ENCODE data around the gene CAMTA1. TPM values are rescaled to one million over a fixed set of nuclear protein-coding genes. Genes with fewer than 3 reads are reported as not detected.
"Not testable (repeated sequence)": the region's sequence is repeated elsewhere in the genome, so short reads cannot be mapped to it uniquely, and the experiment has no call there.

The CAMTA1 gene
- total RNA-seq, 6 donors from 2014 or later = 38.8 to 74.0 (median 46.1) TPM

DNA sequence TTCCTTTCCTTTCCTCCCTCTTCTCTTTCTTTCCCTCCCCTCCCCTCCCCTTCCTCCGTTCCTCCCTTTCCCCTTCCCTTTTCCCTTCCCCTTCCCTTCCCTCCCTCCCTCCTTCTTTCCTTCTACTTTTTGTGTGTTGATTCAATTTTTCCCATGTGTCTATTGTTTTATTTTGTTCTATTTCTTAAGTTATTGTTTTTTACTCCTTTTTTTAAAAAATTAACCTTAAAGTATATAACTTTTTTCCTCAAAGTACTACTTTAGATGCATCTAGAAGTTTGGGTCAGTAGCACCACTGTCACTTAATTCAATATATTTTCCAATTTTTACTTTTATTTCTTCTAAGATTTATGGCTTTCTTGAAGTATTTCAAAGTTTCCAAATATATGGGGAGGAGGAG lies 537.7 kb downstream of the CAMTA1 start:
- no peaks in the 10 kb centered on the region for H3K4me1 ChIP-seq
- TF ChIP-seq EP300 (IDR thresholded peaks at IDR 0.05) = no peak
- H3K4me3 ChIP-seq = no peak overlapping the region
- 62 to 89% methylated on average over 1 of the region's 1 CpG for WGBS, 2 donors
- H3K27me3 ChIP-seq = no peaks in the 10 kb centered on the region
- DNase-seq (no peak), ATAC-seq (ENCODE audit: low FRiP score in 2 of 2) (no peak)
- no peaks in the 10 kb centered on the region for H3K36me3 ChIP-seq
- peaks cover 0 to 1% (median 0%) of the 10 kb centered on the region in 4 donors for H3K9me3 ChIP-seq
- H3K27ac ChIP-seq = no peak overlapping the region

DNA sequence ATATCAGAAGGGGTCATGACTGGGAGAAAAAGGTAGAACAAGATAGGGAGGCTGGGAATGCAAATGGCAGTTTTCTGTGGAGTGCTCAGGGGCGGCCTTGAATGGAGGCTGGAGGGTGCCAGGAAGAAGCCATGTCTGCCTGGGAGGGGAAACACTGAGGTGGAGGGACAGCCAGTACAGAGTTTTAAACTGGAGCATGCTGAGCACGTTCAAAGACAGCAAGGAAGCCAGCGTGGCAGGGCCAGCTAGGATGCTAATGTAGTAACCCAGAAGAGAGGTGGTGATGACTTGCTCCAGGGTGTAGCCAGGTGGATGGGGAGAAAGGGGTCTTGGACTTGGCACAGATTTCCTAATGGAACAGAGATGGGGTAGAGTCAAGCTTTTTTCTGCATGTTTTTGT lies 540.0 kb downstream of the CAMTA1 start:
- no peak for TF ChIP-seq POLR2A (IDR thresholded peaks at IDR 0.05)
- TF ChIP-seq, protein P1, sequence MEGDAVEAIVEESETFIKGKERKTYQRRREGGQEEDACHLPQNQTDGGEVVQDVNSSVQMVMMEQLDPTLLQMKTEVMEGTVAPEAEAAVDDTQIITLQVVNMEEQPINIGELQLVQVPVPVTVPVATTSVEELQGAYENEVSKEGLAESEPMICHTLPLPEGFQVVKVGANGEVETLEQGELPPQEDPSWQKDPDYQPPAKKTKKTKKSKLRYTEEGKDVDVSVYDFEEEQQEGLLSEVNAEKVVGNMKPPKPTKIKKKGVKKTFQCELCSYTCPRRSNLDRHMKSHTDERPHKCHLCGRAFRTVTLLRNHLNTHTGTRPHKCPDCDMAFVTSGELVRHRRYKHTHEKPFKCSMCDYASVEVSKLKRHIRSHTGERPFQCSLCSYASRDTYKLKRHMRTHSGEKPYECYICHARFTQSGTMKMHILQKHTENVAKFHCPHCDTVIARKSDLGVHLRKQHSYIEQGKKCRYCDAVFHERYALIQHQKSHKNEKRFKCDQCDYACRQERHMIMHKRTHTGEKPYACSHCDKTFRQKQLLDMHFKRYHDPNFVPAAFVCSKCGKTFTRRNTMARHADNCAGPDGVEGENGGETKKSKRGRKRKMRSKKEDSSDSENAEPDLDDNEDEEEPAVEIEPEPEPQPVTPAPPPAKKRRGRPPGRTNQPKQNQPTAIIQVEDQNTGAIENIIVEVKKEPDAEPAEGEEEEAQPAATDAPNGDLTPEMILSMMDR (IDR thresholded peaks at IDR 0.05) = no peak
- no peak for TF ChIP-seq EP300 (IDR thresholded peaks at IDR 0.05)
- TF ChIP-seq POLR2AphosphoS5 (IDR thresholded peaks at IDR 0.05) = no peak
- Histone ChIP-seq H3K9me3 (peaks cover 0 to 4% (median 0%) of the 10 kb centered on the region in 4 donors), H3K4me1 (no peaks in the 10 kb centered on the region), H3K4me3 (no peak overlapping the region), H3K27ac (no peak overlapping the region), H3K36me3 (no peaks in the 10 kb centered on the region), H3K27me3 (no peaks in the 10 kb centered on the region)
- no peak for DNase-seq
- WGBS, 2 donors = 84 to 86% methylated on average over 3 of the region's 3 CpGs
- no peak for ATAC-seq (ENCODE audit: low FRiP score in 2 of 2)

DNA sequence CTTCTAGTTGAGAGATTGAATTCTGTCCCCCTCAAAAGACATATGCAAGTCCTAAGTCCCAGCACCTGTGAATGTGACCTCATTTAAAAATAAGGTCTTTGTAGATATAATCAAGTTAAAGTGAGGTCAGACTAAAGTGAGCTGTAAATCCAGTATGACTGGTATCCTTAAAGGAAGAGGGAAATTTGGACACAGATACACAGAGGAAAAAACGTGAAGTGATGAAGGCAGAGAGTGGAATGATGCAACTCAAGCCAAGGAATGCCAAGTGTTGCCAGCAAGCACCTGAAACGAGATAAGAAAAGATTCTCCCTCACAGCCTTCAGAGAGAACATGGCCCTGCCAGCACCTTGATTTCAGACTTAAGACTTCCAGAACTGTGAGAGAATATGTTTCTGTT lies 541.1 kb downstream of the CAMTA1 start:
- Histone ChIP-seq H3K27ac (no peak overlapping the region), H3K4me3 (no peak overlapping the region), H3K36me3 (no peaks in the 10 kb centered on the region), H3K4me1 (no peaks in the 10 kb centered on the region), H3K27me3 (no peaks in the 10 kb centered on the region), H3K9me3 (peaks cover 0 to 4% (median 0%) of the 10 kb centered on the region in 4 donors)
- DNase-seq (no peak), ATAC-seq (ENCODE audit: low FRiP score in 2 of 2) (peak in 1 of 2 donors; percentile 49)
- TF ChIP-seq POLR2AphosphoS5 (IDR thresholded peaks at IDR 0.05) (no peak), EP300 (IDR thresholded peaks at IDR 0.05) (no peak), POLR2A (IDR thresholded peaks at IDR 0.05) (no peak)
- TF ChIP-seq, protein P1 (IDR thresholded peaks at IDR 0.05) = no peak
- 39 to 50% methylated on average over 2 of the region's 2 CpGs for WGBS, 2 donors

DNA sequence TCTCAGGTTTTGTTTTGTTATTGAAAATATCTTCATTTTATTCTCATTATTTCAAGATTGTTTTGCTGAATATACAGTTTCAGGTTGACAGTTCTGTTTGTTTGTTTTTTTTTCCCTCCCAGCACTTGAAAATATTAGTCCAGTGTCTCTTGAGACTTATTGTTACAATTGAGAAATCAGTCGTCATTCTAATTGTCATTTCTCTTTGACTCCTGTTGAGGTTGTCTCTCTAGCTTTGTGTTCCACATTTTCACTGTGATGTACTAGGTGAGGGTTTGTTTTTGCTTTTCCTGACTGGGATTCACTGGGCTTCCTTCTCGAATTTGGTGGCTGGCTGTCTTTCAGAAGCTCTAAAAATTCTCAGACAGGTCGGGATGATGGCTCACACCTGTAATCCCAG lies 542.6 kb downstream of the CAMTA1 start:
- peaks cover 0 to 4% (median 0%) of the 10 kb centered on the region in 4 donors for H3K9me3 ChIP-seq
- no peak overlapping the region for H3K27ac ChIP-seq
- DNase-seq (no peak), ATAC-seq (ENCODE audit: low FRiP score in 2 of 2) (no peak)
- no peaks in the 10 kb centered on the region for H3K4me1 ChIP-seq
- no peaks in the 10 kb centered on the region for H3K27me3 ChIP-seq
- TF ChIP-seq POLR2A (IDR thresholded peaks at IDR 0.05) = no peak
- TF ChIP-seq POLR2AphosphoS5 (IDR thresholded peaks at IDR 0.05) = no peak
- TF ChIP-seq, protein P1 (IDR thresholded peaks at IDR 0.05) = no peak
- TF ChIP-seq EP300 (IDR thresholded peaks at IDR 0.05) = no peak
- no peak overlapping the region for H3K4me3 ChIP-seq
- WGBS, 2 donors = 61 to 77% methylated on average over 3 of the region's 3 CpGs
- no peaks in the 10 kb centered on the region for H3K36me3 ChIP-seq

DNA sequence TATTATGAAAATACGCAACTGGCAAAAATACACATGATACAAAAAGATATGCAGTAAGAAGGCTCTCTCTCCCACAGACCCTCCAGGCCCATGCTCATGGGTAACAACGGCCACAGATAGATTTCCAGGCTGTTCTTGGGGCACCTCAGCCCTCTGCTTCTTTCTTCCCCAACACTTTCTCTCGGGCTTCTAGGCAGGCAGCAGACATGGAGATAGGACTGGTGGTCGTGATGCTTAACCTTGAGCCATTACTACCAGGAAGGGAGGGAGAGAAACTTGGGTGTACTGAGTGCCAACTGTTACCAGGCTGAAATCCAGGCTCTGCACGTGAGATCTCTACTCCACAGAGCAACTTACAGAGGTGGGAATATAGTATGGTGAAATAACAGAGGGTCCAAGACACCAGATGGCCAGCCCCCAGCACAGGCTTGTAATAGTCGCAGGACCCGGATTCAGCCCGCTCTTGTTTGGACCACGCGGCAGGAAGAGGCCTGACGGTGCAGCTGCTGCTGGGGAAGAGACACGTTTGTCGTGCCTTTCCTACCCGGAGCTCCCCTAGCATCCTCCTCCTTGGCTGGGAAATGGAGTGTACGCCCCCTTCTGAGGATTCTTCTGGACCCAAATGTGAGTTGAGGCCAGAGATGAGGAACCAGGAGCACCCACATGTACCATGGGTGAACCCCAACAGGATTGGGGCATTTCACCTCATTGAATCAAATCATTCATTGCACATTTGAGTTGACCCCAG lies 544.8 kb downstream of the CAMTA1 start:
- no peak for DNase-seq
- no peak overlapping the region for H3K27ac ChIP-seq
- no peaks in the 10 kb centered on the region for H3K36me3 ChIP-seq
- H3K4me1 ChIP-seq = peaks cover 0 to 3% (median 0%) of the 10 kb centered on the region in 4 donors
- no peak overlapping the region for H3K4me3 ChIP-seq
- H3K27me3 ChIP-seq = no peaks in the 10 kb centered on the region
- WGBS, 2 donors = 80 to 89% methylated on average over 9 to 15 of the region's 15 CpGs
- peaks cover 0 to 4% (median 0%) of the 10 kb centered on the region in 4 donors for H3K9me3 ChIP-seq
- no peak for ATAC-seq (ENCODE audit: low FRiP score in 2 of 2)
- TF ChIP-seq POLR2AphosphoS5 (IDR thresholded peaks at IDR 0.05) (no peak), POLR2A (IDR thresholded peaks at IDR 0.05) (no peak), EP300 (IDR thresholded peaks at IDR 0.05) (no peak)
- TF ChIP-seq, protein P1 (IDR thresholded peaks at IDR 0.05) = no peak

DNA sequence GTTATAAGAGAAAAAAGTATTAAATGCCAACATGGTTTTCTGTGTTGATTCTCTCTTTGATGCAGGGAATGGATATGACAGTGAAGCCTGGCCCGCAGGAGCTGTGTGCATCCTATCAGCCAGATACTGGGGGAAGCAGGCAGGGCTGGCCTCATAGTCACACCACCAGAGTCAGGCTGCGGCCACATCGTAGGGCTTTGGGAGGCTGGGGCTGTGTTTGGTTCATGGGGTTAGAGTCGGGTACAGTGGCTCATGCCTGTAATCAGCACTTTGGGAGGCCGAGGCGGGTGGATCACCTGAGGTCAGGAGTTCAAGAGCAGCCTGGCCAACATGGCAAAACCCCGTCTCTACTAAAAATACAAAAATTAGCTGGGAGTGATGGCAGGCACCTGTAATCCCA lies 545.5 kb downstream of the CAMTA1 start:
- not testable (repeated sequence) for H3K4me1 ChIP-seq; H3K27me3 ChIP-seq; H3K9me3 ChIP-seq; H3K27ac ChIP-seq; H3K4me3 ChIP-seq; H3K36me3 ChIP-seq; DNase-seq; ATAC-seq (ENCODE audit: low FRiP score in 2 of 2)
- 86 to 94% methylated on average over 5 to 7 of the region's 7 CpGs for WGBS, 2 donors

Measured in upper lobe of left lung (tissue), 6 donors.